NK-92 treated with Interleukin-12 subunit alpha and Interleukin-12 subunit beta, amount 100 ng/mL, for 24 hours (cell line): Measurements from ENCODE around the gene CACNA1C.
"Not testable (repeated sequence)": the region's sequence is repeated elsewhere in the genome, so short reads cannot be mapped to it uniquely, and the experiment has no call there.

ENCODE experiments used
- DNase-seq: peaks from one replicate; lab custom pipeline; 2025; lab: John Stamatoyannopoulos, UW

The CACNA1C gene

DNA sequence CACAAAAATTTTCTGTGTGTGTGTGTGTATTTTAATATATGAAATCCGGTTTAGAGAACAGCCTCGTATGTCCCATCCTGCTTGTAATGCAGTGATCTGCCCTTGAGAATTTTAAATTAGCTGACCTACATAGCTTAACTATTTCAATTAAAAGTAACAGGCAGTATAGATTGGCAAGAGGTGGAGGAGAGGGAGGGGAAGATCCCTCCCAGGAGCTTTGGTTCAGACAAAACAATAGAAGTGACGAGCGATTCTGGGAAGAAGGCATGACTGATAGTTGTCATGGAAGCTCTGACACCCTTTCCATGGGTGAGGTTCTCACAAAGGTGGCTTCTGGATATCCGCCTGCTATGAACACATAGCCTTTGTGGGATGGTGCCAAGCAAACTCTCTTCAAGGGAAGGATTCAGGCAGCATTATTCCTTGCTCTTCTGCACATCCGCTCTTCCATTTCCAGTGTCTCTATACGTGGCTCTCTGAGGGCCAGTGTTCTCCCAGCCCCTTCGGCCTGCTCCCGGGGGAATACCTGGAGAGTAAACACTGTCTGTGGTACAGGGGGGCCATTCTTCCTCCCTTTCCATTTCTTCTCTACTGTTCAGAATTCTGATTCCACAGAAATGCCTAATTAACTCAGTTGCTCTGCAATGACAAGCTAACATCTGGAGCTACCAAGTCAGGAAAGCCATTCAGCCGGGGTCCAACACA is 182.0 kb downstream of the CACNA1C start:
- no peak for DNase-seq

DNA sequence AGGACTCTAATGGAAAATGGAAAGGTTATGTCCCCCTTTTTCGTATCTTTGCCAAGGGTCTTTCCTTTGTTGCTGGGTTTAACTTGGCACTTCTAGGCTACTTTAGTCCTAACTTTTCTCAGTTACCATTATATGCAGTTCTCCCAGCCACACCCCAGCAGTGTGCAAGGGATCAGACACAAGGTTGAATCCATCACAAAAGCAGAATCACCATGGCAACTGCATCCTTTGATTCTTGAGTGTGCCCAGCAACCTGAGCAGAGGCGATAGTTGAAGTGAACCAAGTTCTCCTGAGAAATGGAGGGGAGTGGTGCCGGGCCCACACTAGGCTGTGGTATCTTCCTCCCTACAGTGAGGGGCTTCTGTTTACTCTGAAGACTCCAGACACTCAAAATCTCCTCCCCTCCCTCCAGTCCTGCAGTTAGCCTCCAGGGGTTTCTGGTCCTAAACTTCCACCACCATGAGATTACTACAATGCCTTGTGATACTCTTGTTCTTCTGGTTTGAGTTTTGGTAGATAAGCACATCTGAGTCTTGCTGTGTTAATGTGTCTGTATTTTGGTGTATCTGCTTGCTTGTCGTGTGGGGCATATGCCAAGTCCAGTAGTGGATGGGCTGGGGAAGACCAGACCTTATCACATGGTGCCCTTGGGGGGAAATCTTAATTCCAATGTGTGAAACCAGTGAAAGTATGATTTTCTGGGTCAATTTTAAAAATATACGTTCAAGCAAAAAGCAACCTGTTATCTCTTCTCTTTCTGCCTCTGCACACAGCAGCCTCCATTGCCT is 183.9 kb downstream of the CACNA1C start:
- DNase-seq = no peak

DNA sequence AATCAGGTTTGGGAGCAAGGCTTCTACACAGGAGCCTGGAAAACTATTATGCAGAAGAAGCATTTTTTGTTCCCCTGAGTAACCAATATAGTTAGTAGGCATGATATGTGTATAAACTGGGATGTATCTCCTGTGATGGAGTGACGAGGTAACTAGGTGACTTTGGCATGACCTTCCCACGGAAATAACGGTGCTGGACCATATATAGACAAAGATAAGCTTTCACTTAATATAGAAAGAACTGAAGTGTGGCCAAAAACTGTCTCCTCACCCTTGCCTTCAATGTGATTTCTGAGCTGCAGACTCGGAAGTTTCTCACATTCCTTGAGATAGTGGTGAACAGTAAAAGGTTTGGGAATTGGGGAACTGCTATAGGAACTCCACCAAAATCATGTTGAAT is 185.3 kb downstream of the CACNA1C start:
- DNase-seq = no peak

DNA sequence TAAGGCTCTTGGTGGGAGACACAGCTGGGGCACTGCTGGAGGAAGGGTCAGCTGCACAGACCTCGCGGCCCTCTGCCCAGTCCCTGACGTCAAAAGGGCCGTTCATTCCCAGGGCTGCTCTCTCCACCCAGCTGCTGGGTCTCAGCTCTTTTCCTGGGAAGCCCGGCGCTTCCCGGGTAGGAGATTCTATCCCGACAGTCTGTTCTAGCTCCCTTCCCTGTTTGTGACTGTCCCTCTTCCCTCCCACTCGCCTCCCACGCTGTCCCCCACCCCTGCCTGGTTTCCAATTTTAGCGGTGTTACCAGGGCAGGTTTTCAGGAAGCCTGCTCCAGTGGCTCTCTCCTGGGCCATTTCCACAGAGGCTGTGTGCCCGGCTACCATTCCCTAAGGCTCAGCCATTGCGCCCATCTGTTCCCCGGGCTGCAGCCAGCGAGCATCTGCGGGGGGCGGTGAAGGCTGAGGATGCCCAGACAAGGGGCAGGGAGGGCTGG is 186.6 kb downstream of the CACNA1C start:
- DNase-seq = no peak

DNA sequence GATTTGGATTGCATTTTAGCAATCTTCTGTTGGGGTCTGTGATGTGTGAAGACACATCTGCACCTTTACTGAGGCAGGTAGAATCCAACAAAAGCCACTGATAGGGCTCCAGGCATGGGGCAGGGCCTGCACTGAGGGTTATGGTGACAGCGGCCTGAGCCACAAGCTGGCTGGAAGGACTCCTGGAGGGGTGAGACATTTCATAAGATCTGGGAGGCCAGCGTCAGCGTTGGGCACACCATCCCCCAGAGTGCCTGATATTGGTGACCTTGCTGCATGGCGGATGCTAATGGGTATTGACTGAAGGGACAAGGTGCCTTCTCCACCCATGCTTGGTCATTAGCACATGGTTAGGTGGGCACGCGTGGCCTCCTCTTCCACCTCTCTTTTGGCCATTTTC is 187.6 kb downstream of the CACNA1C start:
- no peak for DNase-seq

DNA sequence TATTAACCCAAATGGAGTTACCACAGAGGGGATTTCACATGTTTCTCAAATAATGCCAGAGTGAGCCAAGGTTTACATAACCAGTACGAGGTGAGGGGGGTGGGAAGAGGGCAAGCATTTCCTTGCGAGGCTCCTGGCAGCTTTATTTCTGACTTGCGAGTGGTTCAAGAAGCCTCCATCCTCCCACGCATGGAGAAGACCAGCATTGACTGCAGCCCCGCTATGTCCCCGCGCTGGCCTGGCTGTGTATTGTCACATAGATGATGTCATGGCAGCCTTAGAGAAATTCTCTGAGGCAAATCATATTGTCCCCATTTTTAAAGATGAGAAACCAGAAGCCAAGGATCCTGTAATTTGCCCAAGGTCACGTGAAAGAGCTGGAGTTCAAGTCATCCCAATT is 188.2 kb downstream of the CACNA1C start:
- no peak for DNase-seq

DNA sequence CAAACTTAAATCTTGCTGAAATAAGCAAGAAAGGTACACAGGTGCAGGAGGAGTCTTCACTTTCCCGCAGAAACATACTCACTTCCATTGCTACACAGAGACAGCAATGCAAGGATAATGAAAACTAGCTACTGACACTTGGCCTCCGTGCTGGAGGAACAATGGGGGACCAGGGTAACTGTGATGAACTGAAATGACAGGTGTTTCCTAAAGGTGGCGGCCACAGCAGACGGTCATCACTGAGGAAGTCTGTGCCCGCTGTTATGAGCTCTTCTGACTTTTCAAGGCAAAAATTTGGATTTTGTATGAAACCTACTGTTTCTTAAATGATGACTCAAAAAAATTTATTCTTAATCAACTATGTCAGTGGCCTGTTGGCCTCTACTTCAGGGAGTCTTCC is 189.4 kb downstream of the CACNA1C start:
- DNase-seq = no peak

DNA sequence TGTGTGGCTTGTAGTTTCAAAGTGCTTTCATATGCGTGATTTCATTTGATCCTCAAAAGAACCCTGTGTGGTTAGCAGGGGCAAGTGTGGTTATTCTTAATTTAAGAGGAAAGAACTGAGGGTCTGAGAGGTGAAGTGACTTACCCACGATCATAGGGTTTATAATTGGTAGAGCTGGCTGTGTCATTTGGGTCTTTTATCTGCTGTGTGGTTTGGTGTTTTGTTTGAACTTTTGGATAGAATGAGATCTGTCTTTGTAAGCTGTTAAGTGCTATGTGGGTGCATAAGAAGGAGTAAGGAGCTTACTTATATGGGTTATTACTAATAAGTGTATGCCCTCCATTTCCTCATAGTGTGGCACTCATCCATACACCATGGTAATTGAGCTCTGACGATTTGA is 190.0 kb downstream of the CACNA1C start:
- DNase-seq = no peak

DNA sequence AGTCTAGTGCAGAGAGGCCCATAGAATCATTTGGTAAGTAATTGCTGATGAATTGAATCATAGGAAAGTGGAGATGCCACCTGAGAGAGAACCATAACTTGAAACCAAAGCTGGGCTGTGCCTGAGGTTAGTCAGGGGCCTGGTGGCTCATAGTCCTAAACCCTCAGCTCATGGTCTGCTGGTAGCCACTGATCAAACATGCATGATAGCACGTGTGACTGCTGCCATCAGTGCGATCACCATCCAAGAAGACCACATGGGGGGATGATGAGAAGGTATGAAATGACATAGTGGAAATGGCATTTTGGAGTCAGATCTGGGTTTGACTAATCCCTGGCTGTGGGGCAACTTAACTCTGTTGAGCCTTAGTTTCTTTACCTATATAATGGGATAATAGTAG is 190.5 kb downstream of the CACNA1C start:
- no peak for DNase-seq

DNA sequence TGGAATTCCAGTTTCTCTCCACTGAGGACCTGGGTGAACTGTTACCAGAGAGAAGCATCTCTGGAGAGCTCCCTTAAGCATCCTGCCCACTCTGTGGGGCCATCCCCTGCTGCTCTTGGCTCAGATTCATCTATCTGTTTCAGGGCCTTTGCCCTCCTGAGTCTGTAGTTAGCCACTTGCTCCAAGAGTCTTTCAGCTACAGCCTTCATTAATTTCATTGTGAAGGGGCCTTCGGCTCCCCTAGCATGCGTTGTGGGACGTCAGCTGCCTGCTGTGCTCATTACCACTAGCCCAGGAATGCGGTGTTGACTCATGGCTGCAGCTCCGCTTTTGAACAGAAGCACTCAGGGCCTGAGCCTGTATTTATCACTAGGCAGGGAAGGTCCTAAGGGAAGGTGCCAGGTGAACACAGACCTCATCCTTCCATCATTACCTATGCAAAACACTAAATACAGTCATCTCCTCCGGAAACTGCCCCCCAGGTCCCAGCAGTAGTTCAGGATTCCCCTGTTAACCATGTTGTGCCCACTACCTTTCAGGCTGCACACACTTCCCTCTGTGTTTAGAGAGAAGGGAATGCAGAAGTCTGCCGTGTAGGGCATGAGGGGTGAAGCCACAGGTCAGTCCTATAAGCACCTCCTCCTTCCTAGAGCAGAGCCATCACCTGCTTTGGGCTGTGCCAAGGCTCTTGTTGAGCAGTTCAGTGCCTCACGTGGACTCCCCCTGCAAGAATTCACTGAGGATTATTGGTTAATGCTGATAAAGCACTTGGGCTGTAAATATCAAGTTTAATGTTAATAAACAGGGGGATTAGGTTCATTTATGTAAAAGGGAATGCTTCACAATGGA is 191.4 kb downstream of the CACNA1C start:
- no peak for DNase-seq

DNA sequence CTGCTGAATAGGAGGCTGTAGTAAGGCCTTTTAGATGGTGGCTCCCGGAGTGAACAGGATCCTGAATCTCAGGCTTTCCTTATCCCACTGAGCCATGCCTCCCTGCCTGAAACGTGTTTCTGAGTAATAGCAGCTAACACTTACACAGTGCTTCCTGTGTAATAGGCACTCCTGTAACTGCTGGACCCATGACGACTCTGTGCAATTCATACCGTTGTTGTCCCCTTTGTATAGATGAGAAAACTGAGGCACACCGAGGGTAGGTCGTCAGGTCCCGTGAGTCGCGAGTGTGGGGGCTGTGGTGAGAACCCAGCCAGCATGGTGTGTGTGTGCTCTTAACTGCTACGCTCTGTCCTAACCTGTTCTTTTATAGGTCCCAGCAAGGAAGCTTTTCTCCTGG is 193.6 kb downstream of the CACNA1C start:
- DNase-seq = no peak

DNA sequence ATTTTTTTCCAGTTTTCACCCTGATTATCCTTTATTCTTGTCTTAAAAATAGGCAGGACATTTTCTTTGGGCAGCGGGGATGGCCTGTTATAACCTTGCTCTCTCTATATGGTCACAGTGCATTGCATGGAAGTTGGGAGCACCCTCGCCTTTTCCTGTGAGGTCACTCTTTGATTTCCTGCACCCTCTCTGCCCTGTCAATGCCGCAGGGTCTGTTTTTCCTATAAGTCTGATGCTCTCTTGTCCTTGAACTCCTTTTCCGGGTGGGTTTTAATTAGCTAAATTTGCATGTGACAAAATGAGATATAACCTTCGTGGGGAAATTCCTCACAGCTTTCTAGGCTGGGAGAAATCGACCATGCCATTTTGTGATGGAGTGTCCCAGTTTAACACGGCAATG is 194.3 kb downstream of the CACNA1C start:
- no peak for DNase-seq

DNA sequence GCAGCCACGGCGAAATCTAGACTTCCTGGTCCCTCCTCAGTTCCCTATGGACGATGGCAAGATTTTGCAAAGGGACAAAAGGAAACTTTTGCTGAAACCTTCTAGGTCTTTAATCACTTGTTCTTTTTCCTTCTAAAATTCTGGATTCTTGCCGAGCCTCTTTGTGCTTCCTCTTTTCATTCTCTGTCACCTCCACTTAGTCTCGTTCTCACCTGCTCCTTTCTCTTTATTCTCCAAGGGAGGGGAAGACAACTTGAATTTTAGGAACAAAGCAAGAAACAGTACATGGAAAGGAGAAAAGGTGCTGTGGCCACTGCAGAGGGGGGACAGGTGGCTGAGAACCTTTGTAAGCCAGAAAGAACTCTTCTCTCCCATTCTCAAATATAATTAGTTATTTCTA is 194.8 kb downstream of the CACNA1C start:
- DNase-seq = no peak

DNA sequence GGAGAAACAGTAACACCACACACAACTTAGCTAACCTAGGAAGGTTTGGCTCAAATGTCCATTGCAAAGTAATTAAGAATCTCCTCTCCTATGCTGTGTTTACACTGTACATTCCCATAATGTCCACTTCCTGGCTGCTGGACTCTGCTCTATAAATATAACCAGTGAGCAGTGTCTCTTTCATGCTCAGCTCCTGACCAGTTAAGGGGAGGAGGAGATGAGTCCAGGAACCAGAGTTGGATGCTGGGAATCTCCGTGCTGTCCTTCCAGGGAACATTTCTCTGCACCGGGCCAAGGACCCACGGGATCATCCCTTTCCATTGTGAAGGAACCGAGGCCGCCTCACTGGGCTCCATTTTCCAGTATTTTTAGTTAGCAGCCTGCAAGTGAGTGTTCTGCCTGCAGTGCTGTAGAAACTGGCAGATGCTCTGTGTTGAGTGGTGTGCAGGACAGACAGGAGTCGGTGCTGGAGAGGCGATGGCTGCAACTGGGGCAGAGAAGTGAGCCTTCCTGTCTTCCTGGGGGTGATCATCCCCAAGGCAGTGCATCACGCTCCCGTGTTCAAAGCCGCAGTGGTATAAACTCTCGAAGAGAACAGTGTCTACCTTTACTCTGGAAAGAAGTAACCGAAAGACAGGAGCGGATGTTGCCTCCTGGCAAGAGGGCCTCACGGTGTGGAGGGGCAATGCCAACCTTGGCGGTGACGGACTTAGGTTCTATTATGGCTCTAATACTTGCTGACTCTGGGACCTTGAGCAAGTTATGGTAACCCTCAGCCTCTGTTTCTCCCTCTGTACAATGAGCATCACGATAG is 195.5 kb downstream of the CACNA1C start:
- DNase-seq = no peak

DNA sequence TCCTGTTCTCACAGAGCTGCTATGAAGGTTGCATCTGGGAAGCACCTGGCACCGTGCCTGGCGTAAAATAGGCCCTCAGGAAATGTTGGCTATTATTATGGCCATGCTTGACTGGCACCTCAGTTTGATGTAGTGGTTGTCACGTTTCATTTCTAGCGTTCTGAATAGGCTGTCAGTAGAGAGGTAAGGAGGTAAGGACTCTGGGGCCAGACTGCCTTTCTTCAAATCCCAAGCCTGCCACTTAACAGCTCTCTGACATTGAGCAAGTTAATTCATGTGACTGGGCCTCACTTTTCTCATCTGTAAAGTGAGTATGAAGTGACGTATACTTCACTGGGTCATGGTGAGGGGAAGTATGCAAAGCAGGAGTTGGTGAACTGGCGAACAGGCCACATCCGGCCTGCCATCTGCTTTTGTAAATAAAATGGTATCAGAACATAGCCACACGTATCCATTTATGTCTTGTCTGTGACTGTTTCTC is 196.2 kb downstream of the CACNA1C start:
- DNase-seq = no peak

DNA sequence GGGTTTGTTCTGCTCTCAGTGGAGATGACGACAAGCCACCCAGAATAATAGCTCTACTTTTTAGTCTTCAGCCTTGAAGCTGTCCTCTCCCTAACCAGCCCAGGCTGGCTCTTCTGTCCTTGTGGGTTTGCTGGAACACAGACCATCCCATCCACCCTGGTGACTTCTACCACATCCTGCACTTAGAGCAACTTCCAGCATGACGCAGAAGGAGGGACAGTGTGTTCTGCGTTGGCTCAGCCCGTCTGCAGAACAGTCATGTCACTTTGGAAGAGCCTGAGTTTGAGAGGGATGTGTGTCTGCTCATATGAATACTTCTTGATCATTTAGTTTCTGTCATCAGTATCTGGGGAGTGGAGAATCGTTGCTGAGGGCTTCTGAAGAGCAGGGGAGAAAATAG is 198.0 kb downstream of the CACNA1C start:
- no peak for DNase-seq

DNA sequence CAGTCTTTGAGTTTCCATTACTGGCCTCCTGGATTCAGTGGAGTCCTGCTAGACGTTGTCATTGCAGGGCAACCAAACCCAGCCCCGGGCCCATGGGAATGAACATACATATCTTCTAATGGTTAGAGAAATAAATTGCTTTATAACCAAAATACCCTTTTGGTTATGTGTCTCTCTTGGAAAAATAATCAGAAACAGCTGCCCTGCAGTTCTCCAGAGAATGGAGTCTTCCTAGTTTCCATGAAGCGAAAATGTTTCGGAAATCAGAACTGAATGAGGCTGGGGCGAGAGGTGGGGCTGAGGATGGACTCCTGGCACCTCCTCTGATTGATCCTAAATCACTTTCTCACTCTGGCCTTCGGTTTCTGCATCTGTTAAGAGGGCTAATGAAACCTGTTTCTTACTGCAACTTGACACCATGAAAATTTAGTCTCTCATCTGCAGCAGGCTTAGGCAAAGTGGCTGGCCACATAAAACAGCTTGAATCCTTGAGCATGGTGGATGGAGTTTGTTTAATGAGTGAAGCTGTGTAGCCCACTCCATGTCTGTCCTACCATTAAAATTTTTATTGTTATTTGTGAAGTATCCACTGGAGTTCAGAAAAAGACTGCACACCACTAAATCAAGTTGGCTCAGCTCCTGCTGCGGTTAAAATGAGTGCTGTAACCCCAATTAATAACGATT is 198.9 kb downstream of the CACNA1C start:
- DNase-seq = no peak

DNA sequence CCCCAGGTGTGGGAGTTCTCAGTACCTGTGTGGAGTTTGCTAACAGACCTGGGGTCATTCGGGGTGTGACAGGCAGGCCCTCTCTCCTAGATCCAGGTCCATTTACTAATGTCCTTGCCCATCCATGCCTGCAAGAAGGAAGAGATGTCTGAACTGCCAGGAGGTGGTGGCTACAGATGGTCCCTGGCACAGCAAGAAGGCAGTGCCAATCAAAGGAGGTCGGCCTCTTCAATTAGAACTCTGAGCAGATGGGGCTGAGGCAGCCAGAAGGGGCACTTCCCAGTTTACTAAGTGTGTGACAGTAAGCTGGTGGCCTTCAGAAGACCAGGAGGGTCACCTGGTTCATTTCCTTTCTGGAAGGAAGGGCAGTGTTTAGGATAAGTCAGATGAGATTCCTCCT is 202.5 kb downstream of the CACNA1C start:
- DNase-seq = no peak

DNA sequence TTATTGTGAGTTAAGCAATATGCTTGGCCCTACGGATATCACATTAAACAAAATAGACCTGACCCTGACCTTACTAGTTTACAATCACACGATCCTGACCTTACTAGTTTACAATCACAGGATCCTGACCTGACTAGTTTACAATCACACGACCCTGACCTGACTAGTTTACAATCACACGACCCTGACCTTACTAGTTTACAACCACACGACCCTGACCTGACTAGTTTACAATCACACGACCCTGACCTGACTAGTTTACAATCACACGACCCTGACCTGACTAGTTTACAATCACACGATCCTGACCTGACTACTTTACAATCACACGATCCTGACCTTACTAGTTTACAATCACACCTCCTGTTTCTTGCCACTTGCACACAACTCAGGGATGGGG is 202.9 kb downstream of the CACNA1C start:
- not testable (repeated sequence) for DNase-seq

DNA sequence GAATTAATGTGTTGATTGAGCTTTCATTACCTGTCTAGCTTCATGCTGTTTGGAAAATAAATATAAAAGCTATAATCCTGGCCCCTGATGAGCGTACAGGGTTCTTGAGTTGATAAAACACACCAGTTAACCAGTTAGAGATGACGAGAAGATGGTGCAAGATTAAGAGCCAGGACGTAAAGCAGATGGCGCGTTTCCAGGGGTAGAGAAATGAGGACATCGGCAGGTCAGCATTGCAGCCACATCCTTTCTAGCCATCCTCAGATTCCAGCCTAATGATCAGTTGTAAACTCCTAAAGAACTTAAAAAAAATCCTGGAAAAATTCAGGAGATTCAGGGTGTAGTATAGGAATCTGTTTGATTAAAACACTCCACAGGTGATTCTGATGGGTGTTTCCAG is 203.7 kb downstream of the CACNA1C start:
- no peak for DNase-seq

DNA sequence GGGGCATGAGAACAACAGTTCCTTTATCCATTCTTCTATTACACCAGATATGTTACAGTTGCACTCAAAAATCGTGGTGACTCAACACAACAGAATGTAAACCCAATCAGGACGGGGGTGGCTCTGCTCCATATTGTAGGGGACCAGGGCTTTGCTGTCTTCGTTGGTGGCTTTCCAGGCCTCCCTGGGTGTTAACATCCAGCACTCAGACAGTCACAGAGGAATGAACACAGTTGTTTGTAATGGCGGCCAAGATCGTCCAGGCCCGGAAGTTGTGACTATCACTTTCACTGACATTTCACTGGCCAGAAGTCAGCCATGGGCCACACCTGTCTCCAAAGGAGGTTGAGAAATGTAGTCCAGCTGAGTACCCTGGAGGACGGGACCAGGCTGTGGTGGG is 204.1 kb downstream of the CACNA1C start:
- DNase-seq = no peak
